Ovary (tissue), 9 donors: ENCODE measurements around the gene OTUD5. TPM values are rescaled to one million over a fixed set of nuclear protein-coding genes. Genes with fewer than 3 reads are reported as not detected.

Experiments used
- DNase-seq, 5 donors: peaks; one replicate each; pipeline ENCODE4 v3.0.0-alpha.2; 2019 to 2020
- H3K27ac ChIP-seq, 2 donors: fragments of 200-600 bp; one replicate each; pipeline versions ENCODE4 v1.5.1 to v1.8.0; 2019 to 2022
- H3K27me3 ChIP-seq: fragments of 200-600 bp; one replicate; pipeline ENCODE4 v1.8.0; 2022
- H3K36me3 ChIP-seq: fragments of 200-600 bp; sonication (generic); one replicate; pipeline ENCODE4 v1.5.1; 2019
- H3K4me1 ChIP-seq: one replicate; pipeline ENCODE4 v1.8.1; 2013; ENCODE audit warnings: mild to moderate bottlenecking, moderate library complexity; ENCODE audit not compliant: insufficient read depth
- H3K4me3 ChIP-seq: fragments of 200-600 bp; sonication (generic); one replicate; pipeline ENCODE4 v1.5.1; 2017
- H3K9me3 ChIP-seq, 2 donors: fragments of 200-600 bp in 1 of 2; sonication (generic) in 1 of 2; one replicate each; pipeline versions ENCODE4 v1.5.1 to v1.8.1; 2013 to 2019; ENCODE audit warnings: mild to moderate bottlenecking in 1 of 2, moderate library complexity in 1 of 2
- CTCF ChIP-seq, 3 donors: fragments of 450-650 bp in 2 of 3; fragments of 200-600 bp in 1 of 3; IDR thresholded peaks; one replicate each; pipeline versions ENCODE4 v1.5.1 to v1.8.0; 2016 to 2022; ENCODE audit warnings: antibody characterized with exemption in 3 of 3, mild to moderate bottlenecking in 1 of 3
- EP300 ChIP-seq: sonication (generic); formaldehyde crosslinking; IDR thresholded peaks from one replicate; pipeline ENCODE4 v1.6.1; 2017; ENCODE audit warnings: antibody characterized with exemption
- POLR2A ChIP-seq: fragments of 450-650 bp; IDR thresholded peaks from one replicate; pipeline ENCODE4 v1.6.1; 2017; ENCODE audit warnings: antibody characterized with exemption, mild to moderate bottlenecking, moderate library complexity
- WGBS, 3 donors: extraction: QIAGEN DNeasy Blood & Tissue Kit in 1 of 3; methylation state at CpG; one replicate each; pipeline versions ENCODE4 v1.1.5 to v1.1.7; 2013 to 2017; 5-methylcytosine and 5-hydroxymethylcytosine counted together
- intact Hi-C, 4 donors: fragments of 100-400 bp; cut with DNase I; formaldehyde crosslinking; loops; one replicate each; pipeline versions ENCODE4 v1.11.0 to v1.15.1; 2022 to 2023
- polyA plus RNA-seq, 2 donors: library from polyadenylated mRNA; stranded (reverse); fragments of 200-250 nt in 1 of 2; fragments of 350-450 nt in 1 of 2; fragmentation: Illumina TruSeq in 1 of 2; extraction: RNeasy Lipid Tissue Mini Kit (QIAGEN cat#74804) in 1 of 2; gene quantifications; one replicate each; pipeline ENCODE4 v1.2.3, GENCODE V29; 2013 to 2014
- total RNA-seq, 7 donors: library from RNA; depleted of rRNA in 2 of 7; stranded (reverse); fragments of >200 nt in 2 of 7; fragmentation: NEBNext Ultra II Directional in 3 of 7; extraction: Animal tissue kit (Norgen Biotek cat#: 25700) in 3 of 7; gene quantifications; one replicate each; pipeline versions ENCODE4 v1.1.0 to v1.2.4, GENCODE V29; 2016 to 2023
- donor health status: DM: no; HTN: no; CAD: no; lungs with moderate emphysema.
- donor health status: DM: no; HTN: no; CAD: no.
- donor health status: Bipolar disorder and iron deficiency.
- donor health status: DM: yes; HTN: yes; CAD: no.
- donor health status: DM: no; HTN: no; CAD: no.
- donor health status: DM: yes; HTN: yes; CAD: no.

Gene OTUD5
- total and polyA plus RNA-seq, 9 donors, result 25.8 to 72.7 (median 53.8) TPM

- intact Hi-C loops, result loop anchor here in 1 of 4 donors (5.0 kb wide), 1 partner anchor 252 kb away; no protein-coding TSS in a partner anchor
- Histone ChIP-seq H3K27ac (no peak overlapping the region), H3K4me1 (peaks cover 2% of the 10 kb centered on the region), H3K36me3 (no peaks in the 10 kb centered on the region), H3K27me3 (no peaks in the 10 kb centered on the region), H3K4me3 (no peak overlapping the region), H3K9me3 (no peaks in the 10 kb centered on the region)
- DNase-seq, result no peak
- WGBS, 3 donors, result 83 to 89% (median 89%) methylated on average over 13 of the region's 13 CpGs
- TF ChIP-seq CTCF (IDR thresholded peaks at IDR 0.05) (no peak), EP300 (no peak), POLR2A (no peak)
Measured at GRCh38 chrX:48914593-48915493, 42.6 kb downstream of the OTUD5 start.

DNA sequence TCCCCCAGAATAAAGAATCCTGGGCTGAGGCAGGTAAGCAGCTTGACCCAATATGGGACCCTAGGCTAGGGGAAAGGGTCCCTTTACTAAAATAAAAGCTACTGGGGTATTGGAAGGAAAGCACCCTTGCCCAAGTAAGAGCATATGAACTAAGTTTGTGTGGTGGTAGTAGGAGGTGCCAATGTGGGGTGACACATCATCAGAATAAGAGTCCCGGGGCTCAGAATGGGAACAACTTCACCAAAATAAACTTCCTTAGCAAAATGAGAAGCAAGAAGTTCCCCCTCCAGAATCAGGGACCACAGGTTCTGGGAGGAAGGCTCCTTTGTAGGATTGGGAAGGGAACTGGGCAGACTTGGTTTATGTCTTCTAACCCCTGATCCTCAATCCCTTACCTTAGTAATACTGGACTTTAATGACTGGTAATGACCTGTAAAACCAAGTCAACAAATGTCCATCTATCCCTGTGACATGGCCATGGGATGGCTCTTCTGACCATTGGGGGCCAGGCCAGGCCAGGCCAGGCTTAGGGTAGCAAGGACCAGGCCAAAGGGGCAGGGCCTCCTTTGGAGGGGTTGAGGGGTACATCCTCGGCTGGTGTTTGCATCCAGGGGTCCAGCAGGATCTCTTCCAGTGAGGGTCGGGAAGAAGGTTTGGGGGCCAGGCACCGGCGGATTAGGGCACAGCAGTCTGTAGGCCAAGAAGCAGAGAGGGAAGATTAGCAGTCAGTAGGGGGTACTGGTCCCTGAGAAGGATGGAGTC lies 43.6 kb downstream of the OTUD5 start:
- no peak for DNase-seq
- Histone ChIP-seq H3K36me3 (no peaks in the 10 kb centered on the region), H3K9me3 (no peaks in the 10 kb centered on the region), H3K27ac (no peak overlapping the region), H3K4me1 (peaks cover 2% of the 10 kb centered on the region), H3K27me3 (no peaks in the 10 kb centered on the region), H3K4me3 (no peak overlapping the region)
- TF ChIP-seq CTCF (IDR thresholded peaks at IDR 0.05) (no peak), EP300 (no peak), POLR2A (no peak)
- intact Hi-C loops, result loop anchor here in 1 of 4 donors (5.0 kb wide), 1 partner anchor 254 kb away; no protein-coding TSS in a partner anchor
- WGBS, 3 donors, result 84 to 89% (median 85%) methylated on average over 5 of the region's 5 CpGs

DNA sequence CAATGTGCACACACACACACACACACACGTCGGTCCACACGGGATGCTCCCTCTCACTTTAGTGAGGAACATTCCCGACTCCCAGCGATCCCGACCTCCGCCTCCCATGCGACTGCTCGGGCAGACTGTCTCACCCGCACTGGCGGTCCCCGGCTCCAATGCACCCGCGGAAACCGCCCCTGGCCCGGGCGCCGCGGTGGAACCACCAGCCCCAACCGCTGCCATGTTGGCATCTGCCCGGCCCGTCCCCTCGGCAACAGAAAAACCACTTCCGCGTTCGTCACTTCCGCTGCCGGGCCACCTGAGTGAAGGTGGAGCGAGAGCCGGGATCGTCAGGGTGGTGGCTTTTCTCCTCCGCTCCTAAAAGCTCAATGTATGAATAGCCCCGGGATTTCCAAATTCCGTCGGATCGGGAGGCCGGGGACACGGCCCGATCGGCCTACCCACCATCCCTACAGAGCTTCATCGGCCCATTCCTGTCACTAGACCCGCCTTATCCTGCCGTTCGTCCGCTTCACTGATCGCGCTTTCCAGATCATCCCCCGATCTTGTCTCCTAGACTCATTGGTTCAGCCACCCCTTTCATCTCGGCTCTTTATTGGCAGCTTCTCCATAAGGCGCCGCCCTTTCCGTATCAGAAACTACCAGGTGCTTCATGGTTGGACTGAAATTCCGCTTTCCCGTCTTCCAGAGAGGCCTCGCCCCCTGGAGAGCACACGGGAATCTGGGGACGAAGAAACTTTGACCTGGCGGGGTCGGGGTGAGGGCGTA lies 45.8 kb downstream of the OTUD5 start, which contains the start of gene SLC35A2:
Gene SLC35A2 (minus strand): TSS at position 235 of the 771 bp plus-strand sequence. CDS start 10 bp downstream, at position 225.
- H3K9me3 ChIP-seq, result no peaks in the 10 kb centered on the region
- WGBS, 3 donors, result 28 to 37% (median 34%) methylated on average over 60 of the region's 60 CpGs
- peak within 1 kb of the TSS; percentile 54 for H3K4me3 ChIP-seq
- peaks cover 2% of the 10 kb centered on the region for H3K4me1 ChIP-seq
- intact Hi-C loops, result loop anchor here in 1 of 4 donors (5.0 kb wide), 1 partner anchor 256 kb away; no protein-coding TSS in a partner anchor
- no peak for TF ChIP-seq CTCF (IDR thresholded peaks at IDR 0.05)
- no peak for TF ChIP-seq EP300
- TF ChIP-seq POLR2A, result peak; percentile 51
- no peaks in the 10 kb centered on the region for H3K27me3 ChIP-seq
- no peaks in the 10 kb centered on the region for H3K36me3 ChIP-seq
- peak; percentile 78 to 85 (median 81) for DNase-seq
- no peak within 1 kb of the TSS for H3K27ac ChIP-seq
